HG03575 (cell line): ENCODE measurements around the gene GFRA4.

ENCODE experiments used
- ATAC-seq: cut with Tn5 transposase; IDR thresholded peaks from one replicate; pipeline ENCODE4 v1.9.1; 2021; ENCODE audit not compliant: unreplicated experiment, insufficient number of reproducible peaks, low FRiP score; ENCODE audit errors: extremely low read depth

The GFRA4 gene

GRCh38 chr20:3663031-3663701 is at the start of gene GFRA4:
Gene GFRA4 (minus strand): TSS chr20:3663399. CDS start chr20:3663399, 0 bp downstream.
- no peak for ATAC-seq

- no peak for ATAC-seq
These were observed 49.2 kb upstream of the GFRA4 start, which contains the start of gene SIGLEC1 for GRCh38 chr20:3712279-3712873. Gene SIGLEC1 (minus strand): TSS chr20:3712600. CDS start chr20:3707128, 5,472 bp downstream.

- ATAC-seq: no peak
These were observed 48.3 kb upstream of the GFRA4 start for GRCh38 chr20:3711484-3711941.

- no peak for ATAC-seq
These were observed 47.7 kb upstream of the GFRA4 start for GRCh38 chr20:3710703-3711483.

- no peak for ATAC-seq
These were observed 46.8 kb upstream of the GFRA4 start for GRCh38 chr20:3710011-3710466.

GRCh38 chr20:3707508-3707899 is 44.3 kb upstream of the GFRA4 start:
- no peak for ATAC-seq

GRCh38 chr20:3706774-3707507 is 43.7 kb upstream of the GFRA4 start:
- ATAC-seq: no peak

GRCh38 chr20:3705970-3706739 is 43.0 kb upstream of the GFRA4 start:
- ATAC-seq: no peak

- no peak for ATAC-seq
These were observed 42.3 kb upstream of the GFRA4 start for GRCh38 chr20:3705491-3705969.

- no peak for ATAC-seq
These were observed 40.9 kb upstream of the GFRA4 start for GRCh38 chr20:3704087-3704486.

- ATAC-seq: no peak
These were observed 39.6 kb upstream of the GFRA4 start for GRCh38 chr20:3702611-3703391.

- no peak for ATAC-seq
These were observed 38.1 kb upstream of the GFRA4 start for GRCh38 chr20:3701061-3701998.

GRCh38 chr20:3699037-3699436 is 35.8 kb upstream of the GFRA4 start:
- ATAC-seq: no peak

GRCh38 chr20:3698591-3699001 is 35.4 kb upstream of the GFRA4 start:
- no peak for ATAC-seq

- ATAC-seq: no peak
These were observed 34.5 kb upstream of the GFRA4 start for GRCh38 chr20:3697588-3698305.
